Fibroblast of upper back skin (primary cell): ENCODE measurements around the gene CHMP4B.
A peak's percentile ranks its signal among the peaks of the same experiment; 100 is the strongest.

ENCODE experiments used
- DNase-seq: peaks from one replicate; pipeline ENCODE4 v3.0.0-alpha.2; 2013

The CHMP4B gene

GRCh38 chr20:33841436-33841799 lies 30.3 kb downstream of the CHMP4B start:
- no peak for DNase-seq

DNA sequence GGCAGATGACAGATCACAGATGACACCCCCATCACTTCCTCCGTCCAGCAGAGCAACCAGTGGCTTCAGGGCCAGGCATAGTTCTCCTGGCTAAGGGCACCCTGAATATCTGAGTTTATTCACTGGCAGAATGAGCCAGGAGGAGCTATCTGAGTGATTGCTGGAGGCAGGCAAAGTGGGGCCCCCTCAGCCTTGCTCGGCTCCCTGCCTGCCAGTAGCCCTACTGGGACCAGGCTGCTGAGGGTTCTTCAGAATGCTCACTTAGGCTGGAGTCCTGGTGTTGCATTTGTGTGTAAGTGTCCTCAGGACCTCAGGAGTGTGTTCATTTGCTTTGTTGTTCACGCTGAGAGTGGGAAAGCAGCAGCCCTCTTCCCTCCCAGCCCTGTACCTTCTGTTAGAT lies 31.2 kb downstream of the CHMP4B start:
- no peak for DNase-seq

DNA sequence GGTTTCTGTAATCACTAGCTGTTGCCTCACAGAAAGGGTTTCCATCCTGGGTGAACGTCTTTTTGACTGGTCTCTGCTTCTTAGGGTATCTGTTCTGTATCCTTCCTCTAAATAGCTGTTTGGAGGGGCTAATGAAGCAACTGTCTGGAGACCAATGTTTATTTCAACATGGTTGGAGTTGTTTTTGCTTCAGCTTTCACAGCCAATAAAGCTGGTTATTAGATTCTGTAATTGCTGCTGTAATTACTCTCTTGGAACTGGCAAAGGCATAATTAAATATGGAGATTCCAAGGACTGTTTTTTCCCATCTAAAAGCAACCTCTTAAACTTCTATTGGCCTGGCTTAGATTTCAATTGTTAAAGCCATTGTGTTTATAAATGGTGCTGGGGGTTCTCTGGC lies 31.9 kb downstream of the CHMP4B start:
- no peak for DNase-seq

DNA sequence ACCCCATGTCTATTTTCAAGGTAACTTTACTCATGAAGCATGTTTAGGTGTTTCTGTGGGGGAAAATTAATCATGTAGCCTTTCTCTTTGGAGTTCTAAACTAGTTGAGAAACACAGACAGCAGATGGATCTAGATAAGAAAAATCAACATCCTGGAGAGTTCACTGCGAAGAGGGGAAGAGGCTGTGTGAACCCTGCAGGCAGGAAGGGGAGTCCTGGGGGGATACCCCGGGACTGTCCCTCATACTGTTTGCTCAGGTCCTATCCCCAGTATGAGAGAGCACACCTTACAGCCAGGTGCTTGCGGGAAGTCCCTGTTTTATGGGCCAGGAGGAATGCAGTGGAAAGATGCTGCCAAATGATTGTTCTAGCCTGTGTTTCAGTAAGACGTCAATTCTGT lies 32.7 kb downstream of the CHMP4B start:
- no peak for DNase-seq

- peak; percentile 67 for DNase-seq
Observed at GRCh38 chr20:33846291-33846935, 35.3 kb downstream of the CHMP4B start.

GRCh38 chr20:33847006-33847405 lies 35.9 kb downstream of the CHMP4B start:
- DNase-seq: no peak

GRCh38 chr20:33848391-33848790 lies 37.2 kb downstream of the CHMP4B start:
- no peak for DNase-seq

- DNase-seq: no peak
Observed at GRCh38 chr20:33850159-33850558, 39.0 kb downstream of the CHMP4B start.

DNA sequence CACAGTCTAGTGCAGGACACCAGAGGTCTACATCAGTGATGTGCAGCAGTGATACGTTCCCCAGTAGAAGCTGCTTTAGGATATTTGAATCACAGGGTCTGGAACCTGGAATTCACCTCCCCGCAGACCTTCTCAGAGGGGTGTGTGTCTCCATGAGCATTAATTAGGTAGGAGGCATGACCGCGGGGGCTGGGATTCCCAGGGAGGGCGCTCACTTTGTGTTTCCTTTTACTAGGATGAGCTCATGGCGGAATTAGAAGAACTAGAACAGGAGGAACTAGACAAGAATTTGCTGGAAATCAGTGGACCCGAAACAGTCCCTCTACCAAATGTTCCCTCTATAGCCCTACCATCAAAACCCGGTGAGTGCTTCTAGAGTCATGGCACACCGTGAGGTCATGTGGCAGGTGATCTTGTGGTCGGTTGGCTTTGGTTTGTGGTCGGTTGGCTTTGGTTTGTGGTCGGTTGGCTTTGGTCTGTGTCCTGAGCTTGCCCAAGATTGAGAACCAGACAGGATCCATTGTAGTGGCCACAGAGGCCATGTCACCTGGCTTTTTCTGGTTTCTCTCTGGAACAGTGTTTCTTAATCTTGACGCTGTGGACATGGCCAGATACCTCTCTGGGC lies 40.8 kb downstream of the CHMP4B start:
- DNase-seq: no peak

DNA sequence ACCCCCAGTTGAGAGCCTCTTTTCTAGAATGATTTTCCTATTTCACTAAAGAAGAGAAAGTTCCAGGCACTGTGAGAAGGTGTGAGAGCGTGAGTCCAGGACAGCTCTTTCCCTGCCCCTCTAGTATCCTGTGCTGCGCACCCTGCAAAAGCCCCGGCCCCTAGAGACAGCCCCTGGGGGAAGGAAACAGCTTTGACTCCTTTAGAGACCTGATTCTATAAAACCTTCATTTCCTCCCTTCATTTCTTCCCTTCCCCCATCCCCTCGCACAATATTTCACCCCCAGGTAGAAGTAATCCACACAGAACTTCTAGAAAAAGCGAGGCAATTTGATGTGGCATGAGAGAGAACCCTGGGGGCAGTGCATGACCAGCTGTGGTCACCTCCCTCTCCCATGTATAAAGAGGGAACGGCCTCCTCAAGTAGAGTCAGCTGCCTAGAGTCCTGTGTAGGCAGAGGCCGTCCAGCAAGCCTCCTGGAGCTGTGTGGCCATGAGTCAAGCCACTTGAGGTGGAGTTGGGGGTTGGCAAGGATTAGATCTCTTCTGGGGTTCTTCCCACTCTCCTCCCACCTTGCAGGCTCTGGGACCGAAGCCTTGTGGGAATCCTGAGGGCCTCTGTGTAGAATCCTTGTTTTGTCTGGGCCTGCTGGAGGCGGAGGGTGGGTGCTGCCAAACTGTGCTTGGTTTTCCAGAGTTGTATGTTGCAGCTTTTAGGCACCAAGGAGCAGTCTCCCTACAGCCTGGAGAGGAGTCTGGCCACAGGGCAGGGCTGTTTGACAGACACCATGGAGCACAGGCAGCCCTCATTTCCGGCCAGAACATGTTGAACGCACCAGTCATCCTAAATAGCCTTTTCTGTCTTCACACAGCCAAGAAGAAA lies 41.7 kb downstream of the CHMP4B start:
- DNase-seq: no peak

DNA sequence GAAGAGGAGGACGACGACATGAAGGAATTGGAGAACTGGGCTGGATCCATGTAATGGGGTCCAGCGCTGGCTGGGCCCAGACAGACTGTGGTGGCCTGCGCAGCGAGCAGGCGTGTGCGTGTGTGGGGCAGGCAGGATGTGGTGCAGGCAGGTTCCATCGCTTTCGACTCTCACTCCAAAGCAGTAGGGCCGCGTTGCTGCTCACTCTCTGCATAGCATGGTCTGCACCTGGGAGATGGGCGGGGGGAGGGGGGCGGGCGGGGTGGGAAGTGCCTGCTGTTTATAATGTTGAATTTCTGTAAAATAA lies 42.3 kb downstream of the CHMP4B start:
- DNase-seq: no peak

GRCh38 chr20:33857722-33858563 lies 46.8 kb downstream of the CHMP4B start:
- no peak for DNase-seq

- no peak for DNase-seq
Observed at GRCh38 chr20:33858666-33859065, 47.5 kb downstream of the CHMP4B start.

DNA sequence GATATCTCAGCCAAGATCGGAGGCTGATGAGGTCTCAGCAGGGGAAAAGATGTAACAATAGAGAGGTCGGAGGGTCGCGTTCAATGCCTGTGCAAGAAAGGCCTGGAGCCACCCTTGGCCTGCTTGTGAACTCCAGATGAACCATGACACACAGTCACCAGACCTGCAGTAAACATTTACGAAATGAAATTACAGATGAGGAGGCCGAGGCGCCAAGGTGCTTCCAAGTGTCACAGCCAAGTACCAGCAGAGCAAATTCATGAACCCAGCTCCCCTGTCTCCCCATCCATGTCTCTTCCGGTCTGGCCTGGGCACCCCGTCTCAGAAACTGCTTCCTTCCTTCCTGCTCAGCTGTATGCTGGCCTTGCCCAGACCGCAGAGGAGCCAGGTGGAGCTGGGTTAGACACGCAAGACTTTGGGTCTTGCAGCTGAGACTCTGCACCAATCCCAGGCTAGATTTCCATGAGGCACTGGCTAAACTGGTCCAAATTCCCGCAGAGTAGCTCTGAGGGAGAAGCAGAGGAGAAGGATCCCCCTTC lies 48.1 kb downstream of the CHMP4B start:
- no peak for DNase-seq

GRCh38 chr20:33859751-33860150 lies 48.6 kb downstream of the CHMP4B start:
- DNase-seq: no peak

DNA sequence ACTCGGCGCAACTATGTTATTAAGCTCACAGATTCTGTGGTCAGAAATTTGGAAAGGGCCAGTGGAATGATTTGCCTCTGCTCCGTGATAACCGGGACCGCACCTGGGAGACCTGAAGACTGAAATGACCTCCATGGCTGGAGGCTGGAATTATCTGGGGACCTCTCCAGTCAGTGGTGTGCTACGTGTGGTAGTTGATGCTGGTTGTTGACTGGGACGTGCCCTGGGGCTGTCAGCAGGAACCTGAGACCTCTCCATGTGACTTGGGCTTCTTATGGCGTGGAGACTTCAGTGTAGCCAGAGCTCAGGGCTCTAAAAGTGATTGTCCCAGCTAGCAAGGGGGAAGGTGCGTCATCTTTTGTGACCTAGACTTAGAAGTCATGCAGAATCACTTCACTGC lies 50.3 kb downstream of the CHMP4B start:
- no peak for DNase-seq

DNA sequence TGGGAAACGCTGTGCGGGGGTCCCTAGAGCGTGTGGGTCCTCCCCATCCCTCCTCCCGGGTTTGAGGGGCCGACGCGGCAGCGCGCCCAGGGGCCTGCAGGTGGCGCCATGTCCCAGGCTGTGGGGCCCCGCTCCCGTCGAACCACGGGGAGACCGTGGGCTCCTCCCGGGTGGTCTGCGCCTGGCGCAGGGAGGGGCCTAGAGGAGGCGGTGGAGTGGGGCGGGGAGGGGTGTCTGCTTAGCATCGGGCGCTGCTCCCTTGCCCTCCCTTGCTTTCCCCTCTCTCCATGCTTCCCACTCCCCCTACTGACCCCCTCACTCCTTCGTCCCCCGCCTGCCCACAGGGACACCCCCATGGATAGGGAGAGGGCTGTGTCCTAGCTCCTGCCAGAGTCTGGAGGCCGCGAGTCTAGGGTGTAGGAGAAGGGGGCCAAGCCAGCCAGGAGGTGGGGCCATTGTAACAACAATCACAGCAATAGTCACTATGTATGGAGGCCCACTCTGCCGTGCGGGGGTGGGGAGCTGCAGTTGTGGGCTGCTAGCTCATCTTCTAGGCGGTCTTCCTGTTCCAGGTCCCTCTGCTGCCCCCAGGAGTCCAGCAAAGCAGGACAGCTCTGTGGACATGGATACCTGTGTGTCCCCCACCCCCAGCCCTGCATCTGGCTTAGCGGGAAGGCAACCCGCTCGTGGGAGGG lies 51.7 kb downstream of the CHMP4B start:
- DNase-seq: peak; percentile 78

- DNase-seq: no peak
Observed at GRCh38 chr20:33863440-33864323, 52.5 kb downstream of the CHMP4B start.

- no peak for DNase-seq
Observed at GRCh38 chr20:33864324-33864963, 53.3 kb downstream of the CHMP4B start.

DNA sequence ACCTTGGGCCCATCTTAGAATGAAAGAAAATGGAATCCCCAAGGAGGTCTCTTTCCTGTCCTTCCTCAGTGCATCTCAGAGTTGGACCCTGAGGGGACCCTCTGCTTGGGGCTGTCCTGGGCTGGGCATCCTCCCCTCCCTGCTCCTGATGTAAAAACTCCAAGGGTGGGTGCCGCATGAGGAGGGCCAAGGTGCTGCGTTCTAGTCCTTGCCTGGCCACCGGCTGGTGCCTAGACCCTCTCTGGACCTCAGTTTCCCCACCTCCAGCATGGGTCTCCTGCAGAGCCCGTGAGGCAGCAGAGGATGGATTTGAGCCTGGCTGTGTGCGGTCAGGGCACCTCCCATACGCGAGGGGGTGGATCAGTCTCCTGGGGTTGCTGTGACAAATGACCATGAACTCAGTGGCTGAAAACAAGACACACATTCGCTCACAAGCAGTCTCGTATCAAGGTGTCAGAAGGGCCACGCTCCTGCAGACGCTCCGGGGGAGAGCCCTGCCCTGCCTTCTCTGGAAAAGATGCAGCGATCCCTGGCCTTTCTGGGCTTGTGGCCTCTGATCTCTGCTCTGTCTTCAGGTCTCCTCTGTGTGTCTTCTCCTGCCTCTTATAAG lies 54.7 kb downstream of the CHMP4B start:
- DNase-seq: no peak
